ENCODE data around the gene LIX1.
A peak's percentile ranks its signal among the peaks of the same experiment; 100 is the strongest.
"Not testable (repeated sequence)": the region's sequence is repeated elsewhere in the genome, so short reads cannot be mapped to it uniquely, and the experiment has no call there.

Gene LIX1

DNA sequence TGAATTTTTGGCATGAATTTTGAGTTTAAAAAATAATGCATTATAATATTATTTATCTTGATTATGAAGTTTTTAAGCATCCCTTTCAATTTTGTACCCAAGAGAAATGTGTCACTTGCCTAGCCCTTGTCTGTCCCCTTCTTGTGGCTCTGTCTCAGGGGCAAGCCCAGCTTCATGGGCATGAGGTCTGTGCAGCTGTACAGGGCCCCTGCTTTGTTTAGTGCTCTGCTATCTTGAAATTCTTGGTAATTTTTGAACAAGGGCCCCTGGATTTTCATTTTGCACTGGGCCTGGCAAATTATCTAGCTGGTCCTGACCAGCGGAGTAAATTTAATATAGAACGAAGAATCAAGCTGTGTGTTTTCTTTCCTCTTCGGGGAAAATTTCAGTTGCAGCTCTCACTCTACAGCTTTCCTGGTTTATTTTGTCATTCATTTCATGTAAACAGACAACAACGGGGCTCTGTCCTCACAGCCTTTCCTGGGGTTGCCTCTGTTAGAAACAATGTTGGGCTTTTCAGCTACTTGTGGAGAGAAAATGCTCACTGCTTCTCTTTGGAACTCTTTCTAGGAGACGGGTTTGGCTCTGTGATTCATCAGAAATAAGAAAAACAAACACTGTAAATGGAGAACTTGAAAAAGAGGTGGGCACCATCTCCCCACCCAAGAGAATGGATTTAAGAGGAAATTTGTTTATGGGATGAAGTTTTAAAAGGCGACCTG lies 41.1 kb downstream of the LIX1 start:
- ATAC-seq = no peak

DNA sequence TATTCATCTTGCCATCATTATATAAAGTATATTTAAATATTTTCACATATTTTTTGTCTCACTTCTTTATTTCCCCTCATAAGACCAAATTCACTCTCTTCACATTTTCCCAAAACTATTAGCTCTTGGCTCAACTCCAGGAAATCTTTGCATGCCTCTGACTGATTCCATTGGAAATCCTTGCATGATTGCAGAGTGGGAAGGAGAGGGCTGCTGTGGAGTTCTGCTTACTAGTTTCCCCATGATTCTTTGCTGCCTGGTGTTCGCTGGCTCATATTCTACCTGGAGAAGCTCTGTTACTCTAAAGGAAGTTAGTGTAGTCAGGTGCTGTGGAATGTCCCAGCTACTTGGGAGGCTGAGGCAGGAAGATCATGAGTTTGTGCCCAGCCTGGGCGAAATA lies 41.9 kb downstream of the LIX1 start:
- ATAC-seq = no peak

DNA sequence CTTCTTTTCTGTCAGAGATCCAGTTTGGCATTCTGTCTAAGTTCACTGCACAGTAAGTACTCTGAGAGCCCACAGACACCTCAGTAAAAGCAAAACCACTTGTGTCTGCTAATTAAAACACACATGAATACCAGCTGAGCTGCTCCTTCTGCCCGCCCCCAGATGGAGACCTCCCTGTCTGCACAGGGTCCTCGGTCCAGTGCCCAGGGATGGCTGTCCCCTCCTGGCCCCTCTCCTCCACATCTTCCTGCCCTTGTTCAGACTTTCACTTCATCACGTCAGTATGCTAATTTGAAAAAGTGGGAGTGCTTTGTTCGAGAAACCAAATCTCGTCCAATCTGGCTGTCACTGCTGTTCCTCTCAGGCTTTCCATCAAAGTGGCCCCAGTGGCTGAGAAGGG lies 43.5 kb downstream of the LIX1 start:
- ATAC-seq = no peak

DNA sequence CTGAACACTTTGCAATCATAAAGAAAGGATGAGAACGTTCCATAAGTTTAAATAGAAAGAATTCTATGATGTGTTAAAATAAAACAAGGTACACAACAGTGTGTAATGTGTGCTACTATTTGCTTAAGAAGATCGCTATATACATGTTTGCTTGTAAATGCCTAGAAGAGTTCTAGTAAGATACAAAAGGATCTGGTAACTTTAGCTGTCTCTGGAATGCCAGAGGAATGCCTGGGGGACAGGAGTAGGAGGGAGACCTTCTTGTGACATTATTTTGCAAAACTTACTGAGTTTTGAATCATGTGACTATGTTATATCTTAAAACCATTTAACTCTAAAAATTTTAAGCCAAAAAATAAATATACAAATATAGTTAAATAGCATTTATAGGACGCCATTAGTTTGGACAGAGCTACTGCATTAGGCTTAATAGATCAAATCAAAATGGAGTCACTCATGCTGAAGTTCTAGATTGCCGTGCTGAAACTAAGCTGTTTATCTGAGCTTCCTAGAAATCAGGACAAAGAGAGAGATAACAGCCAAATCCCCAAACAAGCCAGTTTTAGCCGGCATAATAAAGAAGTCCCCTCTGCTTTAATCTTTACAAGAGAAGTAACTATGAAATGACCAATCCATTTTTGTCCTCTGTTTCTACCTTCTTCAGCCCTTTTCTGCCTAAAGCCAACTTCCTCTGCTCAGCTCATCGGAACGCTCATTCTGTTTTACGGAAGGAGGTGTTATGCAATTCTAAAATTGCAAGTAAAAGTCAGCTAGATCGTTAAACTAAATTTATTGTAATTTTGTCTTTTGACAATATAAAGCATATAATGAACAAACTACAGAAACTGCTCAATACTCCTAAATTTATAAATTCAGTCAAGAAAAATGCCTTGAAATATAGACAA lies 44.8 kb downstream of the LIX1 start:
- ATAC-seq = no peak

DNA sequence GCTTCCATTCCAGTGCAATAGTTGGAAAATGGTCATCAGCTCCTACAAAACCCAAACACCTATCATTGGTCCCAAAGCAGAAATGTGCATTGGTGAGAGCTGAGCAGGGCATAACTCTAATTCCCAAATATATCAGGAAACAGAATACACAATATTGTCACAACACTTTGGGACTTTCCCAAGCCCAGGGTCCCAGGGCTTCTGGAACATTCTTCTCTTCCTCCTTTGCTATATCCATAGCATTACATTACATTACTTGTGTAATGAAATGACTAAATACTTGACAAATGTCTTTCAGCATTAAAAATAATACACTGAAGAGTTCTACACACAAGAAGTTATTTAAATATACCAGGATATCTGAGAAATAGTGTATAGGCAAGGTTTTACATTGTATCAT lies 45.6 kb downstream of the LIX1 start:
- no peak for ATAC-seq

DNA sequence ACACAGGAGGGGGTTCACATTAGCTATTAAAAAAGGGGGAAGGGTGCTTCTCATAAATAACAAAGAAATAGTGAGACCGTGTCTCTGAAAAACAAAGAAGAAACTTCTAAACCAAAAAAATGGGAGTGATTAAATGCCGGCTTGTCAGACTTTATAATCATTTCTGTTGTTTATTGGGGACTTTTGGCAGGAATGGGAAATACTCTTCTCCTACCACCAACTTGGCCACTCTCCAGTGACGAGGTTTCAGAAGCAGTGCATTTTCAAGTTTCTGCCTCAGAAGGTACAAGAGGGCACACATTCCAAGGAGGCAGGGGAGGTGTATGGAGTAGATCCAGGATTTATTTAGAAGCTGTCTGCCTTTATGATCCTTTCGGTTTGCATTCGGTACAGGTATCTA lies 46.2 kb downstream of the LIX1 start:
- no peak for ATAC-seq

DNA sequence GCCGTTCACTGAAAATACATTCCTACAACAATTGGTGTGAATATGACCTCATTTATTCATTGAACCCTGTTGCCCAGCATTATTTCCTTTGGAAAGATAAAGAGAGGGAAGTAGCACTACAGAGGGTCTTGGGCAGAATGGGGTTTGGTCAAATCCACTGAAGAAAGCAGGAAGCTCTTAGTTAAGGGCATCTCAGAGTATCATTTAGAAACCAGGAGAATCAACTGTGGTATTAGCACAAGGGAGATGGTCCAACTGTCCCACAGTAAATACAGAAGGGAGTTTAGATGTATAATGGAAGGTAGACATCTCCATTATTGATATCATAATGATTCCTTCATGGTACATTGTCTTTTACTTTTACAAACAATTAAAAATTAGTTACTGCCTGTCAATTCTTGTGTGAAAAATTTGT lies 47.1 kb downstream of the LIX1 start:
- no peak for ATAC-seq

DNA sequence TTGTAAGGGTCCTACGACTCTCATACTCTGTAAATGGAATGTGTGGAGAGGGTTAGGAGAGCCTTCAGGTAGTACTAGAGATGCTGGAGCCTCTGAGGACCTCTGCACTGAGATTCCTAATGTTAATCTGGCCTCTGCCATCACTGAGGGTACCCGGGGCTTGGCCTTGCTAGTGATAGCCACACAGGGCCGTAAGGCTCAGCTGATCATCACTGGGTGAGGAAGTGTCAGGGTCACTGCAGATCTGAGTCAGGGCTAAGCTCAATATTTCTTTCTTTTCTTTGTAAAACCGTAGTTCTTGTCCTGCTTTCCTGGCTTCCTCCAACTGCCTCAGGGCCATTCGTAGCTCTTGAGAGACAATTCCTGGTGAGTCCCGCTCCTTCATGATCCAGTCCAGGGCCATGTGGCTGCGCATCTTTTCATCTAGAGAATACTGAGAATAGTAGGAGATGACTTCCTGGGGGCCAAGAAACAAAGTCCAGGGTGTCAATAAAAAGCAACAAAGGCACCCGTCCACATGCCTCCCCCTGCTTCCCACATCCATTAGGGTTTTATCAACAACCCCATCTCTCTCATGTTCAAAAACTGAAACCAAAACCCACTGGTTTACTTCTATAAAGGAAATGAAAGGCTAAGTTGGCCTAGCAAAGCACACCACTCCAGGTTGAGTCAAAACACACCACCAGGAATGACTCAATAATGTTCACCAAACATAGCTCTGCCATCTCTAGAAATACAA lies 47.7 kb downstream of the LIX1 start:
- ATAC-seq = peak; percentile 82 to 93

DNA sequence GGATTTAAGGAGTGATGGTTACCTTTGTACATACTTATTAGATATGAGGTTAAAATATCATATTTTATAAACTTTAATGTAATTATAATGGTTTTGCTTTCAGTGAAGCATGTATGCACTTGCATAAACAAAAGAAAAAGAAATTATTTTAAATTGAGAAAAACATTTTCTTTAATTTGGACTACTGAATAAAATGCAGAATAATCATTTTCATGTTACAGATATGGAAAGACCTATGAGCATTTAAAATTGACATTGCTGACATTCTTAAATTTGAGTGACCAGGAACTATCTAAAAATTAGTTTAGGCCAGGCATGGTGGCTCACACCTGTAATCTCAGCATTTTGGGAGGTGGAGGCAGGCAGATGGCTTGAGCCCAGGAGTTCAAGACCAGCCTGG lies 49.2 kb downstream of the LIX1 start:
- no peak for ATAC-seq

DNA sequence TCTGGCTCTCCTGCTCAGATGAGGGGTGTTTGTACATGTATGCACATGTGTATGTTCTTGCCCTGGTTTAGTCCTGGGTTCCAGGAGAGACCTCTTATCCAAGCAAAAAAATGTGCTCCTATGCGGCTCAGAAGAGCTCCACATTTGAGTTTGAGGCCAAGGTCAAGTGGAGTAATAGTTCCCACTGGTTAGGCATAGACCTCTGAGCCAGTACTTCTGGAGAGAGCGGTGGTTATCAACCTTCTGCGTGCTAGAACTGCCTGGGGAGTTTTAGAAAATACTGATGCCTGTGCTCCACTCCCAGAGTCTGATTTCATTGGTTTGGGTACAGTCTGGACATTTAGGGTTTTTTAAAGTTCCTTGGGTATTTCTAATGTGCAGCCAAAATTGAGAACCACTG lies 51.5 kb downstream of the LIX1 start:
- no peak for ATAC-seq

DNA sequence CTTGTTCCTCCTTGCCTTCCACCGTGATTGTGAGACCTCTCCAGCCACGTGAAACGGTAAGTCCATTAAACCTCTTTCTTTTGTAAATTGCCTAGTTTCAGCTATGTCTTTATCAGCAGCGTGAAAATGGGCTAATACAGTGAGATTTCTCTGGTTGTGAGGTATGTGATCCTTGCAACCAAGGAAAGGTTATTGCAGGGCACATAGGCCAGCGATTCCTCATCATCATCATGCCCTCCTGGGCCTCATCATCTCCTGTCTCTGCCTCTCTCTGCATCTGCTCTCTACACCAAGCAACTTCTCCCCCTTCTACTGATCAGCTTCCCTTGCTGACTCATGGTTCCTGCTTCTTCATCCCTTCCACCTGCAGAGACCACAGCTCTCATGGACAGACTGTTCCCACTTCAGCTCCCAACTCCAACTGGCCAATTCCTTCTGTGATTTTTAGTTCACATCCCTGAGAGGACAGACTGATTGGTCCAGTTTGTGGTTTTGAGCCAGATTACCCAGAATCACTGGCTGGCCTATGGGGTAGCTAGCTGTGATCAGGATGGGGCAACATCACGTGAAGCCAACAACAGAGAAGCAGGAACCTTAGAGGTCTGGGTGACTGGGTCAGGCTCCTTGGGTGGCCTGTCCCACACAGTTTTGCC lies 53.1 kb downstream of the LIX1 start:
- ATAC-seq = no peak

DNA sequence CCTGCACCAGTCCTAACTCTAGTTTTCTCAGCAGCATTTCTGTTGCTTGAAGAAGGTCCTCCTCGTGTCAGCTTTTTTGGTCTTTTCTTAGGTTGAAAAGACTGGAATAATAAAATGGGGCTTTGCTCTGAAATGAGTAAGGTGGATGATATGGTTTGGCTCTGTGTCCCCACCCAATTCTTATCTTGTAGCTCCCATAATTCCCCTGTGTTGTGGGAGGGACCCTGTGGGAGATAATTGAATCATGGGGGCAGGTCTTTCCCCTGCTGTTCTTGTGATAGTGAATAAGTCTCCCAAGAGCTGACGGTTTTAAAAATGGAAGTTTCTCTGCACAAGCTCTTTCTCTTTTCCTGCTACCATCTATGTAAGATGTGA lies 53.6 kb downstream of the LIX1 start:
- no peak for ATAC-seq

DNA sequence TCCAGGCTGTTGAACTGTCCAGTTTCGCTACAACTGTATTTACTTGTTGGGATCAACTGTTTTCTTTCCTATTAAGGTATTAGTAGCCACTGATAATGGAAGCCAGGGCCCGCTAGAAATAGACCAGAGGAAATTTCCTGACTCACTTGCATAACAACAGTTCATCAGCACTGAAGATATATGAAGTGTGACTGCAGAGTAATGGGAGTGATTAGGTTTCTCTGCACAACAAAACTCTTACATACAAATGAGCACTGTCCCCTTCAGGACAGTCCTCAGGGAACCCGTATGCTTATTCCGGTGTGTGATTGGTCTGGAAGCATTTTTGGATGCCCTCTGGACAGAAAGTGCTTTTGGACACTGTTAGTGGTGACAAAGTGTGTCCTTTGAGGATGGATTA lies 55.3 kb downstream of the LIX1 start:
- ATAC-seq = no peak

DNA sequence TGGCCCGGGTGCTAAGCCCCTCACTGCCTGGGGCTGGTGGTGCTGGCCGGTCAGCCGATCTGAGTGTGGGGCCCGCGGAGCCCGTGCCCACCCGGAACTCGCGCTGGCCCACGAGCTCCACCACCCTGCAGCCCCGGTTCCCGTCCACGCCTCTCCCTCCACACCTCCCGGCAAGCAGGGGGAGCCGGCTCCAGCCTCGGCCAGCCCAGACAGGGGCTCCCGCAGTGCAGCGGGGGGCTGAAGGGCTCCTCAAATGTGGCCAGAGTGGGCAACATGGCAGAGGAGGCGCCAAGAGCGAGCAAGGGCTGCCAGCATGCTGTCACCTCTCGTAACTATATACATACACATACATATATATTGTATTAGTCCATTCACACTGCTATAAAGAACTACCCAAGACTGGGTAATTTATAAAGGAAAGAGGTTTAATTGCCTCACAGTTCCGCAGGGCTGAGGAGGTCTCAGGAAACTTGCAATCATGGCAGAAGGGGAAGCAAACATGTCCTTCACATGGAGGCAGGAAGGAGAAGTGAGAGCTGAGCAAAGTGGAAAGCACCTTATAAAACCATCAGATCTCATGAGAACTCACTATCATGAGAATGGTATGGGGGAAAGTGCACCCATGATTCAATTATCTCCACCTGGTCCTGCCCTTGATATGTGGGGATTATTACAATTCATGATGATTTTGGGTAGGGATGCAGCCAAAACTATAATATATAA lies 56.8 kb downstream of the LIX1 start:
- ATAC-seq = no peak

DNA sequence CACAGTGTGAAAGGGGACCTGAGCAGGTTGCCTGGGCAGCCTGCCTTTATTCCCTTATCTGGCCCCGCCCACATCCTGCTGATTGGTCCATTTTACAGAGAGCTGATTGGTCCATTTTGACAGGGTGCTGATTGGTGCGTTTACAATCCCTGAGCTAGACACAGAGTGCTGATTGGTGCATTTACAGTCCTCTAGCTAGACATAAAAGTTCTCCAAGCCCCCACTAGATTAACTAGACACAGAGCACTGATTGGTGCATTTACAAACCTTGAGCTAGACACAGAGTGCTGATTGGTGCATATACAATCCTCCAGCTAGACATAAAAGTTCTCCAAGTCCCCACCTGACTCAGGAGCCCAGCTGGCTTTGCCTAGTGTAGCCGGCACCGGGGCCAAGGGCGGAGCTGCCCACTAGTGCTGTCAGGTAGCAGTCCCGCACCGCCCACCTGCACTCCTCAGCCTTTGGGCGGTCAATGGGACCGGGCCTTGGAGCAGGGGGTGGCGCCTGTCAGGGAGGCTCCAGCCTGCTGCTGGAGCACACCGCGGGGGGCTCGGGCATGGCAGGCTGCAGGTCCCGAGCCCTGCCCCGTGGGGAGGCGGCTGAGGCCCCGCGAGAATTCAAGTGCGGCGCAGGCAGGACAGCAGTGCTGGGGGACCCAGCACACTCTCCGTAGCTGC lies 57.5 kb downstream of the LIX1 start:
- ATAC-seq = not testable (repeated sequence)

DNA sequence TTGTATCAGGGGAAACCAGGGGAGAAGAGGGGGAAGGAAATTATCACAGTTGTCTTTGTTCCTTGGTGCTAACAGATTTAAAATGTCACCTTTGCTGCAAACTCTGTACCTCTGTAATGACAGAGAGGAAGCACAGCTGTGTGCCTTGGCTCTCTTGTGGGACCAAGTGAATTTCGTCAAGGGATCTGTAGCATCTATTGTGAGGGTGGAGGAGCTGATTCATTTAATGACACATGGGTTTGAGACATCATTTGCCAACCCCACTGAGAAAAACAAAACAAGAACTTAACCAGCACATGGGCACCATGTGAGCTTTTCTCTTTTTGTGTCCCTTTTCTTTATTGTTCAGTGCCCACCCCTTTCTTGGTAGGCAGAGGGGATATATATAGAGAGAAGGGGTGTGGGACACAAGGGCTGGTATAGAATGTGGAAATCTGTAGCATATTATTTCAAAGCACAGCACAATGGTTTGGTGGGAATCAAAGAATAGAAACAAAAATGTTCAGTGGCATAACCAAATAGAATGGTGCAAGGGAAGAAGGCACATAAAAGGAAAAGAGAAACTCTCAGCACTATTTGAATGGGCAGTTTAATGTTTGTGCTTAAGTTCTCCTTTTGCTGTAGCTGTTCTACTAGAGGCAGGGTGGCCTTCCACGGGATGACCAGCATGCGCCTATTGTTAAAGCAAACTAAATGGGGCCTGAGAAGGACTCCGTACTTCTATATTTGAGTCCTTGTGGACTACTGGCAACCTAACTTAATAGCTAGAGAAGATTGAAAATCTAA lies 63.3 kb downstream of the LIX1 start:
- ATAC-seq = no peak

DNA sequence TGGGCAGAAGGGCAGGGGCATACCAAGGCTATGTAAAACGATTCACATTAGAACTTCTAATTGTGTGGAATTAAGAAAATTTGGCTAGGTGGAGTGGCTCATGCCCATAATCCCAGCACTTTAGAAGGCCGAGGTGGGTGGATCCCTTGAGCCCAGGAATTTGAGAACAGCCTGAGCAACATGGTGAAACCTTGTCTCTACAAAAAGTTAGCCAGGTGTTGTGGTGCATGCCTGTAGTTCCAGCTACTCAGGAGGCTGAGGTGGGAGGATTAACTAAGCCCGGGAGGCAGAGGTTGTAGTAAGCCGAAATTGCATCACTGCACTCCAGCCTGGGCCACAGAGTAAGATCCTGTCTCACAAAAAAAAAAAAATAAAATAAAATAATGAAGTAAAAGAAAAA lies 65.2 kb downstream of the LIX1 start:
- no peak for ATAC-seq

DNA sequence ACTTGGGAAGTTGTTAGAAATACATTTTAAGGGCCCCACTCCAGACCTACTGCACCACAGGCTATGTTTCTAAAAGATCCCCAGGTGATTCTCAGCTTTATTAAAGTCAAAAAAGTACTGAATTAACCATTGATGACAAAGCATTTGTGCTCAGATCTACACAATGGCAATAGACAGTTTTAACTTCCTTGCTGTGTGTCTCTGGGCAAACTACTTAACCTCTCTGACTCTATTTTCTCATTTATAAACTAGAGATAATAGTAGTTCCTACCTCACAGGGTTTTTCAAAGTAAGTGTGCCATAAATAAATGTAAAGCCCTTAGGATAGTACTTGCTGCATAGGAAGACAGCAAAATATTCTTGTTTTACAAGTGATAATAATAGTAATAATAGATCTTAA lies 66.3 kb downstream of the LIX1 start:
- ATAC-seq = no peak

DNA sequence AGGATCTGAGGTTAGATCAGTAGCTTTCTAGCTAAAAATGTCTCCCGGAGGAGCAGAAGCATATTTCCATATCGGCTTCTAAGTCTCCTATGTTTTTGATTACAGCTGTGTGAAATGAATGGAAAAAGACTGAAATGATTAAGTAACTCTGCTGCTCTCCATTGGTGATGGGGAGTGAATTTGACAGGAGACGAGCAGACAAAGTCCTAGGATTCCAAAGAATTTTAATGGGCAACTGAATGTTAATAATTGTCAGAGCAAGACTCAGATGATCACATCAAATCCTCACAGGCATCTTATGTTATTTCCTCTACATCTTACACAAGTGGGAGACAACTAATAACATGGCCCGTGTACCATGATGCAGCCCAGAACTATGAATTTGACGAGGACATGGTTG lies 66.8 kb downstream of the LIX1 start:
- no peak for ATAC-seq

DNA sequence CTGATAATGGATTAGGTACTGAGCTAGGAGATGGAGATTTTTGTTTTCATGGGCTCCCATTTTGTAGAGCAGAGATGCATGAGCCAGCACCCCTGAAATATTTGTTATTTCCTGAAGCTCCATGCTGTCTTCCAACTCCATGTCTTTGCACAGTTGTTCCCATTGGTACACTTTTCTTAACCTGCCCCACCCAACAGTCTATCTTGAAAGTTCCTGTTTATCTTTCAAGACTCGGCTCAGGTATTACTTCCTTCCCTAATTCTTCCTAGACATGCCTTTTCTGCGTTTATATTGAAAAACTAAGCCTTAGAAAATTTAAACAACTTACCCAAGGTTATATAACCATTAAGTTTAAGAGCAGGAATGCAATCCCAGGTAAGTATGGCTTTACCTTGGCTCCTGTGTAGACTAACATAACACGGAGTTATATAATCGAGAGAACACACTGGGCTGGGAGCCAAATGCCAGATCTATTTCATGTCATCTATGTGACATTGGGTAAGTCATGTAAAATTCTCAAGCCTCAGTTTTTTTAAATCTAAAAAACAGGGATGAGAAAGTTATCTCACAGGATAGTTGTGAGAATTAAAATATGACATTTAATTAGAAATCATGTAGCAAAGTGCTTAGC lies 67.4 kb downstream of the LIX1 start:
- ATAC-seq = no peak

Measured in activated CD4-positive, CD25-positive, alpha-beta regulatory T cell treated with anti-CD3 and anti-CD28 coated beads, Interleukin-2, amount 50 U/mL, for 24 hours (primary cell).